BLaER1 (cell line): Measurements from ENCODE around the gene PROSER2.

Experiments
- H3K27ac ChIP-seq: shearing (Covaris generic); formaldehyde crosslinking; 2 replicates; pipeline ENCODE4 v1.8.1; 2022
- H3K27me3 ChIP-seq: shearing (Covaris generic); formaldehyde crosslinking; 2 replicates; pipeline ENCODE4 v1.8.1; 2022
- H3K36me3 ChIP-seq: shearing (Covaris generic); formaldehyde crosslinking; 2 replicates; pipeline ENCODE4 v1.8.1; 2022
- H3K4me1 ChIP-seq: shearing (Covaris generic); formaldehyde crosslinking; 2 replicates; pipeline ENCODE4 v1.8.1; 2022
- H3K4me2 ChIP-seq: shearing (Covaris generic); formaldehyde crosslinking; 2 replicates; pipeline ENCODE4 v1.8.1; 2022
- H3K4me3 ChIP-seq: shearing (Covaris generic); formaldehyde crosslinking; 2 replicates; pipeline ENCODE4 v1.8.1; 2022
- H3K9ac ChIP-seq: shearing (Covaris generic); formaldehyde crosslinking; 2 replicates; pipeline ENCODE4 v1.8.1; 2022
- H3K9me3 ChIP-seq: shearing (Covaris generic); formaldehyde crosslinking; 2 replicates; pipeline ENCODE4 v1.8.1; 2022
- H4K20me1 ChIP-seq: shearing (Covaris generic); formaldehyde crosslinking; 2 replicates; pipeline ENCODE4 v1.8.1; 2022
- Cebpa-rat ChIP-seq: shearing (Covaris generic); IDR thresholded peaks from 2 replicates; pipeline ENCODE4 v1.8.1; 2022

PROSER2 gene

DNA sequence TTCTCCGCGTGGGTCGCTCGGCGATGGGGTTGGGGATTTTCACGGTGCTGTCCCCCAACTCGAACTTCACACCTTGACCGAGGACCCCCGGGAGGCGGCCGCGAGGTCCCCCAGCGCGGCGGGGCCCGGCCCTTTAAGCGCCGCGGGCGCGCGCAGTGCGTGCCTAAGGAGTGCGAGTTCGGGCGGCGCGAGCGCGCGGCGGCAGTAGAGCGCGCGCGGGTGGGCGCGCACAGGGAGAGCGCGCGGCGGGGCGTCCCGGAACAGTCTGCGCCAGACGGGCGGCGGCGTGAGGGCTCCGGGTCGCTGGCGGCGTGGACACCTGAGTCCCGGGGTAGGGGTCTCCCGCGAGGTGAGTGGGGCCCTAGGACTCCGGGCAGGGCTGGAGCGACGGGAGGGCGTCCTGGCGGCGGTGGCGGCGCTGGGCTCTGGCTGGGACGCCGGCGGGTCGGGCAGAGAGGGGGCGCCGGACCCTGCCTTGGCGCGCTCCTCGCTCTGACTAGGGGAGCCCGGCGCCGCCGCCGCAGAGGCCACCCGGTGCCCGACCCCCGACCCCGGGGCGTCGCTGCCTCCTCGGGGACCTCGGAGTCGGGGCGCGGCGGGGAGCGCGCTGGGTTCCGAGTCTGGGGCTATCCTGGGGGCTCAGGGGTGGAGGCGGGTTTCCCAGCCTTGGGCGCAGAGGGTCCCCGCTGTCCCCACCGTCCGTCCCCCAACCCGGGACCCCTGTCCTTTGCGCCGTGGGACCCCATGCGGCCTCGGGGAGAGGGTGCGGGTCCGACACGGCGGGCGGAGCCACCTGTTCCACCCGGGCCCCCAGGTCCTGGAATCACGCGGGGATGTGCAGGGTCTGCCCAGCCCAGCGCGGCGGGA is at the start of gene PROSER2:
TSS of gene PROSER2 (plus strand) at position 235 of the 867 bp plus-strand sequence. CDS start 28,722 bp downstream, outside the sequence.
- Histone ChIP-seq H3K27ac (peak within 1 kb of the TSS; percentile 84), H3K9ac (peak within 1 kb of the TSS; percentile 84), H3K4me2 (peak within 1 kb of the TSS; percentile 91)

GRCh38 chr10:11773761-11774441 is 49.3 kb upstream of the PROSER2 start:
- no peaks in the 10 kb centered on the region for H3K27me3 ChIP-seq
- no peak overlapping the region for H3K4me2 ChIP-seq
- peaks cover 3% of the 10 kb centered on the region; the same call in 1 of the 2 replicates for H3K9me3 ChIP-seq
- no peak overlapping the region for H3K9ac ChIP-seq
- H3K4me1 ChIP-seq, result no peaks in the 10 kb centered on the region
- no peak overlapping the region for H3K4me3 ChIP-seq
- H3K36me3 ChIP-seq, result no peaks in the 10 kb centered on the region
- no peak for TF ChIP-seq Cebpa-rat
- no peak overlapping the region for H3K27ac ChIP-seq
- no peaks in the 10 kb centered on the region for H4K20me1 ChIP-seq

More for the DNA sequence above, at the start of gene PROSER2:
- peak within 1 kb of the TSS; percentile 91 for H3K4me3 ChIP-seq
- H3K9me3 ChIP-seq, result no peaks in the 10 kb centered on the region
- H3K27me3 ChIP-seq, result peaks cover 34% of the 10 kb centered on the region
- peaks cover 19% of the 10 kb centered on the region for H4K20me1 ChIP-seq
- peaks cover 18% of the 10 kb centered on the region for H3K4me1 ChIP-seq
- H3K36me3 ChIP-seq, result no peaks in the 10 kb centered on the region
- TF ChIP-seq Cebpa-rat, result no peak

DNA sequence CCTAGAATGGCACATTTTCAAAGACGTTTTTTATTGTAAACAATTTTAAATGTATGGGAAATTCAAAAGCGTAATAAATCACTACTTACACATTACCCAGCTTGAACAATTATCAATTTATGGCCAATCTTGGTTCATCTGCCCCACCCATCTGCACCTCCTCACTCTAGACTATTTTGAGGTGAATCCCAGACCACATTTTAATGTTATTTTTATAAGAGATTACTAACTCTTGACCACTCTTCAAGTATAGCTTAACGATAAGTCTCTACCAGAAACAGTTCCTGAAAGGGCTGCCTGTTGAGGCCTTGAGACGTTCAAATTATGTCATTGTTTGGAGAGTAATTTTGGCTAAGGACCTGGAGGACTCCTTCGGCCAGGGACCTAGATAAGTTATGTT is 47.7 kb upstream of the PROSER2 start:
- Histone ChIP-seq H3K27me3 (no peaks in the 10 kb centered on the region), H3K9me3 (peaks cover 8% of the 10 kb centered on the region; the same call in 1 of the 2 replicates), H3K4me3 (no peak overlapping the region), H3K9ac (no peak overlapping the region), H3K36me3 (no peaks in the 10 kb centered on the region), H3K27ac (no peak overlapping the region), H3K4me1 (no peaks in the 10 kb centered on the region), H3K4me2 (no peak overlapping the region), H4K20me1 (no peaks in the 10 kb centered on the region)
- no peak for TF ChIP-seq Cebpa-rat

GRCh38 chr10:11776080-11776479 is 47.1 kb upstream of the PROSER2 start:
- Histone ChIP-seq H3K4me1 (no peaks in the 10 kb centered on the region), H4K20me1 (no peaks in the 10 kb centered on the region), H3K9ac (no peak overlapping the region), H3K27me3 (no peaks in the 10 kb centered on the region), H3K4me2 (no peak overlapping the region), H3K27ac (no peak overlapping the region), H3K9me3 (peaks cover 8% of the 10 kb centered on the region; the same call in 1 of the 2 replicates), H3K4me3 (no peak overlapping the region), H3K36me3 (no peaks in the 10 kb centered on the region)
- TF ChIP-seq Cebpa-rat, result no peak

DNA sequence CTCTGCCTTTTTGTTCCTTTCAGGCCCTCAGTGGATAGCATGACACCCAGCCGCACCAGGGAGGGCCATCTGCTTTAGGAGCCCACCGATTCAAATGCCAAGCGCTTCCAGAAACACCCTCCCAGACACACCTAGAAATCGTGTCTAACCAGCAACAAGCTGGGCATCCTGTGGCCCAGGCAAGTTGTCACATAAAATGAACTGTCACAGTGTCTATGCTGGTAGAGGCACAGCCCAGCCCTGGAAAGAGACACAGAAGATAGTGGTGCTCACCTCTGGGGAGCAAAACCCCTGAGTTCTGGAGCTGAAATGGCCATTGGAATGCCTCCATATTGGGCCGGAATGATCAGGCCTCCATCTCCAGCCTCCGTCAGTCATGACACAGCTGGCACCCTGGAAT is 42.0 kb upstream of the PROSER2 start:
- no peaks in the 10 kb centered on the region for H3K27me3 ChIP-seq
- TF ChIP-seq Cebpa-rat, result no peak
- H3K36me3 ChIP-seq, result no peaks in the 10 kb centered on the region
- H3K4me3 ChIP-seq, result no peak overlapping the region
- no peak overlapping the region for H3K4me2 ChIP-seq
- no peak overlapping the region for H3K27ac ChIP-seq
- H3K9ac ChIP-seq, result no peak overlapping the region
- peaks cover 8% of the 10 kb centered on the region; the same call in 1 of the 2 replicates for H3K9me3 ChIP-seq
- H3K4me1 ChIP-seq, result no peaks in the 10 kb centered on the region
- H4K20me1 ChIP-seq, result no peaks in the 10 kb centered on the region

- H3K9ac ChIP-seq, result no peak overlapping the region
- H3K27ac ChIP-seq, result no peak overlapping the region
- no peaks in the 10 kb centered on the region for H4K20me1 ChIP-seq
- H3K36me3 ChIP-seq, result no peaks in the 10 kb centered on the region
- H3K4me3 ChIP-seq, result no peak overlapping the region
- no peak overlapping the region for H3K4me2 ChIP-seq
- TF ChIP-seq Cebpa-rat, result no peak
- no peaks in the 10 kb centered on the region for H3K4me1 ChIP-seq
- H3K27me3 ChIP-seq, result no peaks in the 10 kb centered on the region
- peaks cover 8% of the 10 kb centered on the region; the same call in 1 of the 2 replicates for H3K9me3 ChIP-seq
These were observed 40.2 kb upstream of the PROSER2 start for GRCh38 chr10:11782793-11783557.

GRCh38 chr10:11783558-11783865 is 39.6 kb upstream of the PROSER2 start:
- Histone ChIP-seq H3K27ac (no peak overlapping the region), H3K4me1 (no peaks in the 10 kb centered on the region), H3K9me3 (peaks cover 8% of the 10 kb centered on the region; the same call in 1 of the 2 replicates), H3K27me3 (no peaks in the 10 kb centered on the region), H4K20me1 (no peaks in the 10 kb centered on the region), H3K36me3 (no peaks in the 10 kb centered on the region), H3K4me2 (no peak overlapping the region), H3K9ac (no peak overlapping the region), H3K4me3 (no peak overlapping the region)
- no peak for TF ChIP-seq Cebpa-rat

GRCh38 chr10:11787374-11787773 is 35.8 kb upstream of the PROSER2 start:
- Histone ChIP-seq H3K4me2 (no peak overlapping the region), H3K9me3 (no peaks in the 10 kb centered on the region), H3K4me3 (no peak overlapping the region), H3K27ac (no peak overlapping the region), H3K9ac (no peak overlapping the region), H4K20me1 (no peaks in the 10 kb centered on the region), H3K27me3 (no peaks in the 10 kb centered on the region), H3K4me1 (no peaks in the 10 kb centered on the region), H3K36me3 (no peaks in the 10 kb centered on the region)
- no peak for TF ChIP-seq Cebpa-rat

DNA sequence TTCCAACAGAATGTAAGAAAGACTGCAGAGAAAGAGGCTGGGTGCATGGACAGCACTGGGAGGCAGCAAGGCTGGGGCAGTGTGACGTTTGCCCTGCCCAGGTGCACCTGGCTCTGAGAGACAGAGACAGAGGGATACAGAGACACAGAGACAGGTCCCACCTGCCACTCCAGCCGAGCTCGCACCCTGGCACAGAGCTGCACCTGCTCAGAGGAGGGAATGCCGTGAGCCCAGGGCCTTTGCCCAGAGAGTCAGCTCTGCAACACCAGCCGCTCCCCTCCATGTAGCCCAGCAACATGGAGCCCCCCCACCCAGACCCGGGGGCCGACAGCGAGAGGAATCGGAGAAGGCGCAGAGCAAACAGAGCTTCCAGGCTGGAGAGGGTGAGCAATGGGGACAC is 35.3 kb upstream of the PROSER2 start:
- Histone ChIP-seq H3K27ac (no peak overlapping the region), H3K4me2 (no peak overlapping the region), H3K9me3 (no peaks in the 10 kb centered on the region), H3K9ac (no peak overlapping the region), H4K20me1 (no peaks in the 10 kb centered on the region), H3K4me3 (no peak overlapping the region), H3K4me1 (no peaks in the 10 kb centered on the region), H3K36me3 (no peaks in the 10 kb centered on the region), H3K27me3 (no peaks in the 10 kb centered on the region)
- no peak for TF ChIP-seq Cebpa-rat

DNA sequence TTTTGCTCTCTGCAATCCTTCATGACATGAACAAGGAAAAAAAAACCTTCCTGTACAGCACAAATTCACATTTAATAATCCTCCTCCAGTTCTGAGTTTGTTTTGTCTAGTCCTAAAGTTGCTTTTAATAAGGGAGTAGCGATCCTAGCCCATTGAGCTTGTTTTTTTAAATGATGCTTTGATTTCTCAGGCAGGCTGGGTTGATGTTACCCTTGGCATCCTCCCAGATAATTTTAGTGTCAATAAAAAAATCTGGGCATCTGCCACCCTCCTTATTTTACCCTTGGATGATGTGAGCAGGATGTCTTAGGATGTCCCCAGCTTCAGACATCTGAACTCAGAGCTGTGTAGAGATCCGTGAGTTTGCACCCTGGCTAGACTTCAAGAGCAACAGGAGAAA is 33.9 kb upstream of the PROSER2 start:
- Histone ChIP-seq H3K4me3 (no peak overlapping the region), H3K9me3 (no peaks in the 10 kb centered on the region), H3K36me3 (no peaks in the 10 kb centered on the region), H3K9ac (no peak overlapping the region), H3K4me1 (no peaks in the 10 kb centered on the region), H3K27ac (no peak overlapping the region), H4K20me1 (no peaks in the 10 kb centered on the region), H3K4me2 (no peak overlapping the region), H3K27me3 (no peaks in the 10 kb centered on the region)
- TF ChIP-seq Cebpa-rat, result no peak
